Measurements from ENCODE around the gene RNF144A. TPM values are rescaled to one million over a fixed set of nuclear protein-coding genes. Genes with fewer than 3 reads are reported as not detected.

Gene RNF144A
- total RNA-seq, 1 experiment from 2014 or later, result 13.6 TPM

- ChIA-PET POLR2A (no interaction called here), CTCF (no interaction called here)
- Mint-ChIP-seq H3K4me1 (peaks cover 36% of the 10 kb centered on the region), H3K27me3 (ENCODE audit: low read depth) (peaks cover 17% of the 10 kb centered on the region), H3K9me3 (no peaks in the 10 kb centered on the region), H3K27ac (no peak overlapping the region), H3K36me3 (no peaks in the 10 kb centered on the region), H3K4me3 (no peak overlapping the region)
- TF ChIP-seq, protein P1, sequence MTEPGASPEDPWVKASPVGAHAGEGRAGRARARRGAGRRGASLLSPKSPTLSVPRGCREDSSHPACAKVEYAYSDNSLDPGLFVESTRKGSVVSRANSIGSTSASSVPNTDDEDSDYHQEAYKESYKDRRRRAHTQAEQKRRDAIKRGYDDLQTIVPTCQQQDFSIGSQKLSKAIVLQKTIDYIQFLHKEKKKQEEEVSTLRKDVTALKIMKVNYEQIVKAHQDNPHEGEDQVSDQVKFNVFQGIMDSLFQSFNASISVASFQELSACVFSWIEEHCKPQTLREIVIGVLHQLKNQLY (CRISPR knock-in tag; IDR thresholded peaks at IDR 0.05), result no peak
- peak; percentile 48; the same call in 1 of the 2 replicates for TF ChIP-seq GABPB1 (CRISPR knock-in tag; IDR thresholded peaks at IDR 0.05)
- ATAC-seq, result no peak
- no peak for DNase-seq (ENCODE audit: low spot score)
Measured at GRCh38 chr2:6921321-6921922, 4.2 kb downstream of the RNF144A start.

DNA sequence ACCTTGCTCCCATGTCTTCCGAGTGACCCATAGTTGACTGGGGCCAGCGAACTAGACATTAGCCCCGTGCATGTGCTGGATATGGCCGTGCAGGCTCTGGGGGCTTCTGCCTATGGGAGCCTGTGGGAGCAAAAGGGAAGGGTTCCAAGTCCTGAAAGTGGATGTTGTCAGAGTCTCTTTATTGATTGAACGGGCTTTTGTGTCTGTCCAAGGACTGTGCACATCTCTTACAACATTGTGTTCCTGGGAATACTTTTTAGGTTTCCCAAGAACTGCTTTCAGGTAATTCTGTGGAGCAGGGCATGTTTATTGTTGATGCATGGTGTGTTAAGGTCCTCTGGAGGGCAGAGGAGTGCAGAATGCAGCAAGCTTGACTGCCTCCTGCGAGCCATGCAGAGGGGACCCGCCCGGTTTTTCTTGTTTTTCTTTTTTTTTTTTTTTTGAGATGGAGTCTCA lies 5.0 kb downstream of the RNF144A start:
- Mint-ChIP-seq H3K27ac (no peak overlapping the region), H3K36me3 (no peaks in the 10 kb centered on the region), H3K4me1 (peaks cover 36% of the 10 kb centered on the region), H3K4me3 (no peak overlapping the region), H3K27me3 (ENCODE audit: low read depth) (peaks cover 10% of the 10 kb centered on the region), H3K9me3 (no peaks in the 10 kb centered on the region)
- TF ChIP-seq NFYB (CRISPR knock-in tag; conservative IDR thresholded peaks at IDR 0.05; ENCODE audit: low read depth) (no peak), E2F1 (CRISPR knock-in tag; IDR thresholded peaks at IDR 0.05) (no peak), ZNF532 (CRISPR knock-in tag; IDR thresholded peaks at IDR 0.05; ENCODE audit: borderline replicate concordance) (no peak)
- TF ChIP-seq, protein P2, sequence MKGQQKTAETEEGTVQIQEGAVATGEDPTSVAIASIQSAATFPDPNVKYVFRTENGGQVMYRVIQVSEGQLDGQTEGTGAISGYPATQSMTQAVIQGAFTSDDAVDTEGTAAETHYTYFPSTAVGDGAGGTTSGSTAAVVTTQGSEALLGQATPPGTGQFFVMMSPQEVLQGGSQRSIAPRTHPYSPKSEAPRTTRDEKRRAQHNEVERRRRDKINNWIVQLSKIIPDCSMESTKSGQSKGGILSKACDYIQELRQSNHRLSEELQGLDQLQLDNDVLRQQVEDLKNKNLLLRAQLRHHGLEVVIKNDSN (CRISPR knock-in tag; IDR thresholded peaks at IDR 0.05), result no peak
- ChIA-PET CTCF (interaction anchor here (0.6 to 1.1 kb wide), 3 partner anchors 91 to 122 kb away, joined by 3 to 6 read pairs (median 3); no protein-coding TSS in a partner anchor), POLR2A (no interaction called here)
- ATAC-seq (peak; percentile 26), DNase-seq (ENCODE audit: low spot score) (no peak)

DNA sequence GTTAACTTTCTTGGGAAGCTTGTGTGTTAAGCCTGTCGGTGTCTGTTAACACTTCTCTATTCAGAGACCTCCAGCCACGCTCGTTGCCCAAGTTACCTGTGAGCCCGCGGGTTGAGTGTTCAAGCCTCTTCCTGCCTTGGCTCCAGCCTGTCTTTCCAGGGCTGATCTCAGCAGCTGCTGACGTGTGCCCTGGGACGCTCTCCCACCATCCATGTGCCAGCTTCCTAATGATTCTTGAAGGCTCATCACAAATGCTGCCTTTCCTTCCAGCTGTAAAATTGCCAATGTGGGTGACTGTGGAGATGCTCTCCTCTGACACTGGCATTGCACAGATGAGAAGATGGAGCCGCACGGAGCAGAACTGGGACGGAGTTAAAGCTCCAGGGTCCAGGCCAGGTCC lies 6.1 kb downstream of the RNF144A start:
- H3K27me3 Mint-ChIP-seq (ENCODE audit: low read depth), result peaks cover 10% of the 10 kb centered on the region
- H3K36me3 Mint-ChIP-seq, result peaks cover 3% of the 10 kb centered on the region
- no peak overlapping the region for H3K27ac Mint-ChIP-seq
- H3K4me3 Mint-ChIP-seq, result no peak overlapping the region
- ATAC-seq, result no peak
- no peak for DNase-seq (ENCODE audit: low spot score)
- peaks cover 3% of the 10 kb centered on the region for H3K9me3 Mint-ChIP-seq
- ChIA-PET POLR2A (no interaction called here), CTCF (no interaction called here)
- peaks cover 38% of the 10 kb centered on the region for H3K4me1 Mint-ChIP-seq
- no peak for TF ChIP-seq FOXP4 (CRISPR knock-in tag; IDR thresholded peaks at IDR 0.05)
- TF ChIP-seq ATF1 (CRISPR knock-in tag; IDR thresholded peaks at IDR 0.05), result no peak
- TF ChIP-seq, protein P3, sequence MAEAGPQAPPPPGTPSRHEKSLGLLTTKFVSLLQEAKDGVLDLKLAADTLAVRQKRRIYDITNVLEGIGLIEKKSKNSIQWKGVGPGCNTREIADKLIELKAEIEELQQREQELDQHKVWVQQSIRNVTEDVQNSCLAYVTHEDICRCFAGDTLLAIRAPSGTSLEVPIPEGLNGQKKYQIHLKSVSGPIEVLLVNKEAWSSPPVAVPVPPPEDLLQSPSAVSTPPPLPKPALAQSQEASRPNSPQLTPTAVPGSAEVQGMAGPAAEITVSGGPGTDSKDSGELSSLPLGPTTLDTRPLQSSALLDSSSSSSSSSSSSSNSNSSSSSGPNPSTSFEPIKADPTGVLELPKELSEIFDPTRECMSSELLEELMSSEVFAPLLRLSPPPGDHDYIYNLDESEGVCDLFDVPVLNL (CRISPR knock-in tag; IDR thresholded peaks at IDR 0.05; ENCODE audit: borderline replicate concordance, low read depth), result no peak
- TF ChIP-seq FOXJ3 (CRISPR knock-in tag; IDR thresholded peaks at IDR 0.05; ENCODE audit: borderline replicate concordance), result no peak
- TF ChIP-seq, protein P2 (CRISPR knock-in tag; IDR thresholded peaks at IDR 0.05), result no peak
- TF ChIP-seq IRF2 (CRISPR knock-in tag; IDR thresholded peaks at IDR 0.05; ENCODE audit: borderline replicate concordance, low read depth), result no peak
- no peak for TF ChIP-seq CREM (CRISPR knock-in tag; IDR thresholded peaks at IDR 0.05)
- no peak for TF ChIP-seq CBFB (CRISPR knock-in tag; IDR thresholded peaks at IDR 0.05; ENCODE audit: low read depth)
- no peak for TF ChIP-seq ESRRA (CRISPR knock-in tag; IDR thresholded peaks at IDR 0.05; ENCODE audit: borderline replicate concordance)
- TF ChIP-seq TP53 (CRISPR knock-in tag; IDR thresholded peaks at IDR 0.05), result no peak
- TF ChIP-seq ZNF138 (CRISPR knock-in tag; conservative IDR thresholded peaks at IDR 0.05), result no peak
- TF ChIP-seq E2F1 (CRISPR knock-in tag; IDR thresholded peaks at IDR 0.05), result no peak
- TF ChIP-seq SMAD4 (CRISPR knock-in tag; IDR thresholded peaks at IDR 0.05), result no peak
- no peak for TF ChIP-seq NR3C1 (CRISPR knock-in tag; conservative IDR thresholded peaks at IDR 0.05; ENCODE audit: low read depth)
- no peak for TF ChIP-seq ZNF232 (CRISPR knock-in tag; IDR thresholded peaks at IDR 0.05)
